HEK293 (cell line): ENCODE results near the gene PLCB1.

Experiments
- CTCF ChIA-PET: fragments of 350-600 bp; formaldehyde crosslinking; extraction: SDS; loops from one replicate; lab custom pipeline; 2021; ENCODE audit warnings: antibody characterized with exemption; lab: Yijun Ruan, JAX
- POLR2A ChIA-PET: fragments of 300-600 bp; formaldehyde crosslinking; extraction: SDS; loops from one replicate; lab custom pipeline; 2020; ENCODE audit warnings: antibody characterized with exemption, inconsistent platforms; lab: Yijun Ruan, JAX
- H3K27ac ChIP-seq: fragments of 200-500 bp; sonication (Bioruptor generic); 2 replicates; pipeline ENCODE4 v1.5.1; 2014; ENCODE audit warnings: low read depth, low read length, control low read depth, inconsistent platforms; ENCODE audit errors: extremely low read depth
- H3K36me3 ChIP-seq, 2 experiments: fragments of 200-500 bp in 1 of 2; sonication (Bioruptor generic) in 1 of 2; 1 replicate in 1 of 2; 2 replicates in 1 of 2; pipeline ENCODE4 v1.5.1; 2014 to 2017; ENCODE audit warnings: inconsistent platforms in 2 of 2, low read length in 2 of 2; ENCODE audit not compliant: control insufficient read depth in 2 of 2, insufficient read depth in 1 of 2
- H3K4me1 ChIP-seq: fragments of 200-500 bp; sonication (Bioruptor generic); 2 replicates; pipeline ENCODE4 v1.5.1; 2014; ENCODE audit warnings: mild to moderate bottlenecking, low read length, inconsistent platforms; ENCODE audit not compliant: control insufficient read depth, insufficient read depth
- H3K4me3 ChIP-seq: 2 replicates; pipeline ENCODE4 v1.5.1; 2011; ENCODE audit warnings: low read depth, mild to moderate bottlenecking, control low read depth, low read length, moderate library complexity
- H3K9me3 ChIP-seq: fragments of 200-500 bp; sonication (Bioruptor generic); 2 replicates; pipeline ENCODE4 v1.5.1; 2014; ENCODE audit warnings: low read depth, low read length, inconsistent platforms; ENCODE audit not compliant: control insufficient read depth, insufficient read depth
- BCL11B ChIP-seq: fragments of 450-650 bp; formaldehyde crosslinking; IDR thresholded peaks from 2 replicates; pipeline ENCODE4 v1.5.1; 2016; ENCODE audit warnings: low read depth, missing biosample characterization, missing genetic modification characterization
- BCL6B ChIP-seq: fragments of 450-650 bp; formaldehyde crosslinking; IDR thresholded peaks from 2 replicates; pipeline ENCODE4 v1.5.1; 2017; ENCODE audit warnings: missing biosample characterization, missing genetic modification characterization
- GLI2 ChIP-seq: fragments of 450-650 bp; formaldehyde crosslinking; IDR thresholded peaks from 2 replicates; pipeline ENCODE4; 2017; ENCODE audit warnings: missing biosample characterization, missing genetic modification characterization, low read depth, borderline replicate concordance
- KLF7 ChIP-seq: fragments of 450-650 bp; formaldehyde crosslinking; IDR thresholded peaks from 2 replicates; pipeline ENCODE4 v1.5.1; 2016; ENCODE audit warnings: missing biosample characterization, missing genetic modification characterization, borderline replicate concordance
- KLF8 ChIP-seq: fragments of 450-650 bp; formaldehyde crosslinking; IDR thresholded peaks from 2 replicates; pipeline ENCODE4 v1.5.1; 2016; ENCODE audit warnings: missing biosample characterization, missing genetic modification characterization
- MZF1 ChIP-seq: fragments of 450-650 bp; formaldehyde crosslinking; IDR thresholded peaks from 2 replicates; pipeline ENCODE4 v1.5.1; 2017; ENCODE audit warnings: missing biosample characterization, missing genetic modification characterization, borderline replicate concordance
- SALL2 ChIP-seq: fragments of 450-650 bp; formaldehyde crosslinking; IDR thresholded peaks from 2 replicates; pipeline ENCODE4 v1.5.0; 2017; ENCODE audit warnings: missing biosample characterization, mild to moderate bottlenecking, missing genetic modification characterization, borderline replicate concordance
- TCF7L2 ChIP-seq: IDR thresholded peaks from 2 replicates; pipeline ENCODE4 v1.6.1; 2011; ENCODE audit warnings: low read depth, mild to moderate bottlenecking, inconsistent platforms, low read length, moderate library complexity, borderline replicate concordance
- YY1 ChIP-seq: fragments of 450-650 bp; formaldehyde crosslinking; IDR thresholded peaks from 2 replicates; pipeline ENCODE4 v1.5.1; 2018; ENCODE audit warnings: missing biosample characterization, missing genetic modification characterization
- ZFP3 ChIP-seq: fragments of 450-650 bp; formaldehyde crosslinking; IDR thresholded peaks from 2 replicates; pipeline ENCODE4 v1.5.1; 2016; ENCODE audit warnings: low read depth, missing biosample characterization, missing genetic modification characterization
- ZNF114 ChIP-seq: fragments of 450-650 bp; formaldehyde crosslinking; IDR thresholded peaks from 2 replicates; pipeline ENCODE4 v1.5.0; 2017; ENCODE audit warnings: missing biosample characterization, missing genetic modification characterization
- ZNF140 ChIP-seq: fragments of 450-650 bp; formaldehyde crosslinking; IDR thresholded peaks from 2 replicates; pipeline ENCODE4 v1.5.1; 2016; ENCODE audit warnings: missing biosample characterization, missing genetic modification characterization
- ZNF221 ChIP-seq: fragments of 450-650 bp; formaldehyde crosslinking; IDR thresholded peaks from 2 replicates; pipeline ENCODE4 v1.5.1; 2017; ENCODE audit warnings: missing biosample characterization, missing genetic modification characterization, borderline replicate concordance
- ZNF354C ChIP-seq: fragments of 450-650 bp; formaldehyde crosslinking; IDR thresholded peaks from 2 replicates; pipeline ENCODE4 v1.5.1; 2016; ENCODE audit warnings: missing biosample characterization, missing genetic modification characterization, low read depth, borderline replicate concordance
- ZNF398 ChIP-seq: fragments of 450-650 bp; formaldehyde crosslinking; IDR thresholded peaks from 2 replicates; pipeline ENCODE4 v1.5.1; 2017; ENCODE audit warnings: missing biosample characterization, missing genetic modification characterization
- ZNF404 ChIP-seq: fragments of 450-650 bp; formaldehyde crosslinking; IDR thresholded peaks from 2 replicates; pipeline ENCODE4 v1.5.1; 2017; ENCODE audit warnings: missing biosample characterization, missing genetic modification characterization
- ZNF473 ChIP-seq: fragments of 450-650 bp; formaldehyde crosslinking; IDR thresholded peaks from 2 replicates; pipeline ENCODE4 v1.5.1; 2017; ENCODE audit warnings: missing biosample characterization, missing genetic modification characterization
- ZNF510 ChIP-seq: fragments of 450-650 bp; formaldehyde crosslinking; IDR thresholded peaks from 2 replicates; pipeline ENCODE4 v1.5.1; 2018; ENCODE audit warnings: mild to moderate bottlenecking, missing genetic modification characterization, missing biosample characterization; ENCODE audit not compliant: insufficient replicate concordance
- ZNF514 ChIP-seq: fragments of 450-650 bp; formaldehyde crosslinking; IDR thresholded peaks from 2 replicates; pipeline ENCODE4 v1.5.1; 2016; ENCODE audit warnings: missing biosample characterization, missing genetic modification characterization
- ZNF530 ChIP-seq: fragments of 450-650 bp; formaldehyde crosslinking; IDR thresholded peaks from 2 replicates; pipeline ENCODE4 v1.5.1; 2016; ENCODE audit warnings: low read depth, missing biosample characterization, missing genetic modification characterization
- ZNF549 ChIP-seq: fragments of 450-650 bp; IDR thresholded peaks from 2 replicates; pipeline ENCODE4 v1.5.1; 2018; ENCODE audit warnings: missing biosample characterization, missing genetic modification characterization, mild to moderate bottlenecking, inconsistent platforms, moderate library complexity
- ZNF596 ChIP-seq: fragments of 450-650 bp; IDR thresholded peaks from 2 replicates; pipeline ENCODE4 v1.5.0; 2018; ENCODE audit warnings: missing biosample characterization, mild to moderate bottlenecking, missing genetic modification characterization, moderate library complexity
- ZNF600 ChIP-seq: fragments of 450-650 bp; formaldehyde crosslinking; IDR thresholded peaks from 2 replicates; pipeline ENCODE4 v1.5.1; 2016; ENCODE audit warnings: missing biosample characterization, missing genetic modification characterization
- ZNF624 ChIP-seq: fragments of 450-650 bp; formaldehyde crosslinking; IDR thresholded peaks from 2 replicates; pipeline ENCODE4 v1.5.1; 2017; ENCODE audit warnings: missing biosample characterization, missing genetic modification characterization
- ZNF747 ChIP-seq: fragments of 450-650 bp; formaldehyde crosslinking; IDR thresholded peaks from 2 replicates; pipeline ENCODE4 v1.5.1; 2016; ENCODE audit warnings: missing biosample characterization, missing genetic modification characterization
- ZNF76 ChIP-seq: fragments of 450-650 bp; formaldehyde crosslinking; IDR thresholded peaks from 2 replicates; pipeline ENCODE4; 2016; ENCODE audit warnings: low read depth, missing biosample characterization, missing genetic modification characterization, borderline replicate concordance
- ZNF837 ChIP-seq: fragments of 450-650 bp; formaldehyde crosslinking; IDR thresholded peaks from 2 replicates; pipeline ENCODE4 v1.5.1; 2016; ENCODE audit warnings: missing biosample characterization, missing genetic modification characterization
- ZXDB ChIP-seq: fragments of 450-650 bp; formaldehyde crosslinking; IDR thresholded peaks from 2 replicates; pipeline ENCODE4 v1.5.1; 2016; ENCODE audit warnings: missing biosample characterization, missing genetic modification characterization

PLCB1 gene

GRCh38 chr20:8662433-8662954, 530.4 kb downstream of the PLCB1 start:
- Histone ChIP-seq H3K4me1 (no peaks in the 10 kb centered on the region), H3K36me3 (peaks cover 0 to 8% of the 10 kb centered on the region in 2 experiments; a peak in 1 of 3 replicates), H3K4me3 (no peak overlapping the region), H3K9me3 (no peaks in the 10 kb centered on the region), H3K27ac (no peak overlapping the region)
- TF ChIP-seq GLI2 (tag by site-specific recombination): no peak
- no peak for TF ChIP-seq KLF7 (tag by site-specific recombination)
- TF ChIP-seq ZNF514 (tag by site-specific recombination): no peak
- no peak for TF ChIP-seq BCL11B (tag by site-specific recombination)
- TF ChIP-seq MZF1 (tag by site-specific recombination): no peak
- TF ChIP-seq ZNF596 (tag by site-specific recombination): no peak
- TF ChIP-seq KLF8 (tag by site-specific recombination): no peak
- no peak for TF ChIP-seq ZNF837 (tag by site-specific recombination)
- no peak for TF ChIP-seq ZNF530
- TF ChIP-seq ZNF114 (tag by site-specific recombination): no peak
- no peak for TF ChIP-seq ZNF140 (tag by site-specific recombination)
- no peak for TF ChIP-seq ZNF398 (tag by site-specific recombination)
- TF ChIP-seq ZNF473 (tag by site-specific recombination): no peak
- no peak for TF ChIP-seq SALL2 (tag by site-specific recombination)
- no peak for TF ChIP-seq TCF7L2
- TF ChIP-seq ZNF549: no peak
- no peak for TF ChIP-seq ZNF354C
- no peak for TF ChIP-seq ZNF76 (tag by site-specific recombination)
- ChIA-PET POLR2A (no interaction called here), CTCF (interaction anchor here (0.8 kb wide), 1 partner anchor 60 kb away, joined by 3 read pairs; no protein-coding TSS in a partner anchor)

- ChIA-PET POLR2A (no interaction called here), CTCF (interaction anchor here (1.4 kb wide), 1 partner anchor 10 kb away, joined by 6 read pairs; no protein-coding TSS in a partner anchor)
- no peaks in the 10 kb centered on the region for H3K9me3 ChIP-seq
Observed at GRCh38 chr20:8663424-8663823, 531.4 kb downstream of the PLCB1 start.

GRCh38 chr20:8664778-8665177, 532.7 kb downstream of the PLCB1 start:
- CTCF ChIA-PET: interaction anchor here (1.1 to 1.4 kb wide), 3 partner anchors 8 to 118 kb away, joined by 3 to 6 read pairs (median 5); no protein-coding TSS in a partner anchor
- H3K4me3 ChIP-seq: no peak overlapping the region
- no peaks in the 10 kb centered on the region for H3K9me3 ChIP-seq
- TF ChIP-seq BCL6B (no peak), ZFP3 (tag by site-specific recombination) (no peak), ZNF624 (tag by site-specific recombination) (no peak), ZNF510 (no peak), ZNF221 (tag by site-specific recombination) (no peak)
- no peaks in the 10 kb centered on the region for H3K4me1 ChIP-seq
- H3K36me3 ChIP-seq: peaks cover 0 to 8% of the 10 kb centered on the region in 2 experiments; a peak in 1 of 3 replicates
- POLR2A ChIA-PET: no interaction called here
- H3K27ac ChIP-seq: no peak overlapping the region

More at GRCh38 chr20:8663424-8663823, 531.4 kb downstream of the PLCB1 start:
- no peaks in the 10 kb centered on the region for H3K4me1 ChIP-seq
- no peak overlapping the region for H3K4me3 ChIP-seq
- TF ChIP-seq ZNF76 (tag by site-specific recombination): no peak
- TF ChIP-seq ZNF404 (tag by site-specific recombination): no peak
- no peak for TF ChIP-seq YY1 (tag by site-specific recombination)
- no peak for TF ChIP-seq ZXDB (tag by site-specific recombination)
- no peak for TF ChIP-seq ZNF600 (tag by site-specific recombination)
- TF ChIP-seq ZNF747 (tag by site-specific recombination): no peak
- no peak overlapping the region for H3K27ac ChIP-seq
- peaks cover 0 to 8% of the 10 kb centered on the region in 2 experiments; a peak in 1 of 3 replicates for H3K36me3 ChIP-seq
